Activated naive CD8-positive, alpha-beta T cell treated with anti-CD3 and anti-CD28 coated beads, Interleukin-2, amount 50 U/mL, for 16 hours (primary cell): Measurements from ENCODE around the gene PKIG.
"Not testable (repeated sequence)": the region's sequence is repeated elsewhere in the genome, so short reads cannot be mapped to it uniquely, and the experiment has no call there.

Experiments used
- DNase-seq: peaks from one replicate; pipeline ENCODE4 v3.0.0-alpha.2; 2020; ENCODE audit warnings: low read depth, low spot score

PKIG gene

GRCh38 chr20:44582311-44583025 lies at the start of gene PKIG:
PKIG (plus strand) TSS chr20:44582579; CDS start chr20:44614557, 31,978 bp downstream.
- no peak for DNase-seq

- no peak for DNase-seq
Observed at GRCh38 chr20:44532981-44533331, 49.4 kb upstream of the PKIG start.

- no peak for DNase-seq
Observed at GRCh38 chr20:44533928-44534327, 48.5 kb upstream of the PKIG start.

- DNase-seq: no peak
Observed at GRCh38 chr20:44536175-44536574, 46.2 kb upstream of the PKIG start.

GRCh38 chr20:44537993-44538392 lies 44.4 kb upstream of the PKIG start:
- DNase-seq: no peak

GRCh38 chr20:44540834-44541233 lies 41.5 kb upstream of the PKIG start:
- no peak for DNase-seq

- no peak for DNase-seq
Observed at GRCh38 chr20:44541992-44542391, 40.4 kb upstream of the PKIG start.

GRCh38 chr20:44542890-44543289 lies 39.5 kb upstream of the PKIG start:
- DNase-seq: no peak

- no peak for DNase-seq
Observed at GRCh38 chr20:44543358-44543757, 39.0 kb upstream of the PKIG start.

- no peak for DNase-seq
Observed at GRCh38 chr20:44544263-44544662, 38.1 kb upstream of the PKIG start.

- DNase-seq: no peak
Observed at GRCh38 chr20:44547419-44547818, 35.0 kb upstream of the PKIG start.

- no peak for DNase-seq
Observed at GRCh38 chr20:44549123-44549522, 33.3 kb upstream of the PKIG start.

- no peak for DNase-seq
Observed at GRCh38 chr20:44552050-44552449, 30.3 kb upstream of the PKIG start.

- DNase-seq: no peak
Observed at GRCh38 chr20:44552568-44552949, 29.8 kb upstream of the PKIG start.

GRCh38 chr20:44552950-44553908 lies 29.1 kb upstream of the PKIG start:
- DNase-seq: no peak

- DNase-seq: no peak
Observed at GRCh38 chr20:44559302-44559701, 23.1 kb upstream of the PKIG start.

- DNase-seq: no peak
Observed at GRCh38 chr20:44560229-44560628, 22.1 kb upstream of the PKIG start.

- not testable (repeated sequence) for DNase-seq
Observed at GRCh38 chr20:44560818-44561217, 21.6 kb upstream of the PKIG start.

GRCh38 chr20:44561876-44562275 lies 20.5 kb upstream of the PKIG start:
- DNase-seq: no peak

- DNase-seq: no peak
Observed at GRCh38 chr20:44566018-44566417, 16.4 kb upstream of the PKIG start.

- no peak for DNase-seq
Observed at GRCh38 chr20:44566811-44567210, 15.6 kb upstream of the PKIG start.

- DNase-seq: no peak
Observed at GRCh38 chr20:44570367-44570766, 12.0 kb upstream of the PKIG start.
